GM21381 (cell line): ENCODE results near the gene CWC27.

Experiments used
- ATAC-seq: cut with Tn5 transposase; IDR thresholded peaks from one replicate; pipeline ENCODE4 v1.9.1; 2021; ENCODE audit warnings: mild to moderate bottlenecking, moderate library complexity; ENCODE audit not compliant: unreplicated experiment

Gene CWC27

DNA sequence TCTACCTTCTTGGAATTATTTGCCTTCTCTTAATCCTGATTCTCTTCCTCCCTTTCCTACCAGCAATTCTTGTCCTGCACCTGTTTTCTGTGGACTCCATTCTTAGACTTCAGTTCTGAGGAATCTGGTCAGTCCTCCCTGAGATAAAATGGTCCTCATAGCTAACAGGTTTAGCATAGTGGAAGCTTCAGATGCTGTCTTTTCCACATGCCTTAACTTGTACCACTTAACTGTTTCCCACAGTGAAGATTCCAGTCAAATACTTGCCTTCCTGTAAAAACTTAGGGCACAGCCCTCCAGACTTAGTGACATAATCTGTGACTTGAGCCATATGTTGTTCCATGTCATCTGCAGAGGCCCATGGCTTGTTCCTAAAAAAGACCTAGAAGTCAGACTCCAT, 261.3 kb downstream of the CWC27 start:
- ATAC-seq, result no peak

DNA sequence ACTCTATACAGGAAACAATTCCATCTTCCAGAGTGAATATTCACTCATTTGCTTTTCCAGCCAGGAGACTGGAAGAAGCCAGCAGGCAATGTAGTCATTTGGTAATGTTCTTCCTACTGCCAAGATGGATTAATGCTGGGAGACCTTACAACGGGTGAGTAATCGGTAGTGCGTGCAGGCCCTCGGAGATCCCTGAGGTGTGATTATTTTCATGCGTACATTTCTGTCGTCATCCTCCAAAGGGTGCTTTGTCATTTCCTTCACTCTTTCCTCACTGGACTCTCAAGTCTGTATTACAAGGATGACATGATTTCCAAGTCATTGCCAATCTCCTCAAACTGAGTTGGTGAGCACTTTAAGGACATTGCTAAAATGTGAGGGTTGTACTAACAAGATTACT, 263.5 kb downstream of the CWC27 start:
- ATAC-seq, result no peak

DNA sequence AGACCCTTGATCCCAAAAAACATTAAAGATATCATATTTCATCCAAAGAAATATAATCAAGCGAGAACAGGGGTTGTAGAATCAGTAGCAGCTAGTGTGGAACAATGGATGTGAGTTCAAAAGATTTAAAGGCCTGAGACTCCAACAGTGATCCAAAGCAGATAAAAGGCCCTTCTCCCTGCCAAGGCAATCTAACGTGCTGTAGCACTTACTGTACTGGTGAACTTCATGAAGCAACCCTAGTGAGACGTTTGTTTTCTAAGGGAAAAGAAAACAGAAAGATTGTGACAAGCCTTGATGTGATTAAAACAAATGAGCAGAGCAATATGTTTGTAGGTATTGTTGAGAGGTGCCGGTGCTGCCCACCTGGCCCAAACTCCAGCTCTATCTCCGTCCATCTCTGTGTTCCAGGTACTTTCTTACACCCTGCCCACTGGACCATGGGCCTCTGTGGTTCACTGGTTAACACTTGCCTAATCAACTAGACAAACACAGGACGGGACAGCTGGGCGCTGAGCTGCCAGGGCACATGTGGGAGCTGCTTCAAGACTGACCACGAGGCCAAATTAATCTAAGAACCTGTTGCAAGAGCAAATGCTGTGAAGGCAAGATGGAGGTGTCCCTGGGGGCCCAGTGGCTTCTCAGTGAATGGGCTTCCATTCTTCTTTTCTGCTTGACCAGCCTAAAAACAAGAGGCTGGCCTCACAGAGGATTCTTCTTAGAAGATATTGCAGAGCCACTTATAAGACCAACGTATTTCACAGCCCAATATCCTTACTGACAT, 265.5 kb downstream of the CWC27 start:
- ATAC-seq, result no peak

DNA sequence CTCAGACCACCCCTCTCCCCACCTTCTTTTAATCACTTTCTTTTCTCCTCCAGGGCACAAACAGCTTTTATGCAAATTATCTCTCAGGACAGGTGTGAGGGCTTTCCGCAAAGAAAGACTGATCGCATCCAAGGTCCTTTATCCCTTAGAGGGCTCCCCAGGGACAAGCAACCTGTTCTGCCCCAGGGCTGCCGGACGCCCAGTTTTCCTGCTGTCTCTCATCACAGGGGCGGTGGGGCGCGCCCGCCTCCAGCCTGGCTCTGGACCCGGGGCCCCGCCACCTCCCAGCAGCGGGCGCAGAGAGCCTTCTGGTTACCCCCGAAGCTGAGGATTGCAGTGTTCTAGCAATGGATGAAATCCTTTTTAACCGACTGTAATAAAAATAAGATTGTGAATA, 266.1 kb downstream of the CWC27 start:
- ATAC-seq, result no peak

DNA sequence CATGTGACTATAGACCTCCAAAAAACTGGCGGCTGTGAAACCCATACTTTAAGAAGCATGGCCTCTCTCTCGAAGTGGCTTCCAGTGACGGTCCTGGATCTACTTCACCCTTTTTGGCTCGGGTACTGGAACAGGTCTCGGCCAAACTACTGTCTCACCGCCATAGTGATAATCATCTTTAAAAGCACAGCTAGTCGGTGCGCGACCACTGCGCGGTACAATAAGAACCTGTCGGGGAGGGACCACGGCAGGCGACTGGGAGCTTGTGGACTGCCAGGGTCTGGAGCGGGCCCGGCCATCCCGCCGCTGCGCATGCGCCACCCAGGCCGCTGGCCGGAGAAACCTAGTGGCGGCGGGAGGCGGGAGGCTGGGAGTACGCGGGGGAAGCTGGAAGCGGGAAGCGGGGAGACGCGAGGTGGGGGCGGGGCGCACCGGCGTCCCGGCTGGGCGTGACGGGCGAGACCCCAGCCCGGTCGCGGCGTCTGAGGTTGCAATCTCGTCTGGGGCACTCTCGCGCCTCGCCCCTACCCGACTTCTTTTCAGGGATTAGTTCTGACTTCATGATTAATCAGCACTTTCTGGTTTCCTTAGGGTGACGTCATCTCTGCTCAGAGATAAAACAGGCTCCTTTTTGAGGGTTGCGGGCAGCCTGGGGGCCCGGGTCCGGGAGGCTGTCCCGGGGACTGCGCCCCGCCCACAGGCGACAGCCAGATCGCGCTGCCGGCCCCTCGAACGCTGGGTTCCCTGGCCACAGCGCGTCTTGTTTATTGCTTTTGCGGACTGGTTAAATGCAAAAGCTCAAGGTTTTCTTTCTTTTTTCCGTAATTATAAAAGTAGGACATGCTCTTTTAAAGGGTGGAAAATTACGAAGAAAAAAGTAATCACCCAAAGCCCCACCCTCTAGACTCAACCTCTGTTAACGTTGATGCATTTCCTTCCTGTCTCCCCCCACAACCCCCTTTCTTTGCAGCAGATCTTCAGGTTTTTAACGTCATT, 266.8 kb downstream of the CWC27 start:
- ATAC-seq, result peak; percentile 80

DNA sequence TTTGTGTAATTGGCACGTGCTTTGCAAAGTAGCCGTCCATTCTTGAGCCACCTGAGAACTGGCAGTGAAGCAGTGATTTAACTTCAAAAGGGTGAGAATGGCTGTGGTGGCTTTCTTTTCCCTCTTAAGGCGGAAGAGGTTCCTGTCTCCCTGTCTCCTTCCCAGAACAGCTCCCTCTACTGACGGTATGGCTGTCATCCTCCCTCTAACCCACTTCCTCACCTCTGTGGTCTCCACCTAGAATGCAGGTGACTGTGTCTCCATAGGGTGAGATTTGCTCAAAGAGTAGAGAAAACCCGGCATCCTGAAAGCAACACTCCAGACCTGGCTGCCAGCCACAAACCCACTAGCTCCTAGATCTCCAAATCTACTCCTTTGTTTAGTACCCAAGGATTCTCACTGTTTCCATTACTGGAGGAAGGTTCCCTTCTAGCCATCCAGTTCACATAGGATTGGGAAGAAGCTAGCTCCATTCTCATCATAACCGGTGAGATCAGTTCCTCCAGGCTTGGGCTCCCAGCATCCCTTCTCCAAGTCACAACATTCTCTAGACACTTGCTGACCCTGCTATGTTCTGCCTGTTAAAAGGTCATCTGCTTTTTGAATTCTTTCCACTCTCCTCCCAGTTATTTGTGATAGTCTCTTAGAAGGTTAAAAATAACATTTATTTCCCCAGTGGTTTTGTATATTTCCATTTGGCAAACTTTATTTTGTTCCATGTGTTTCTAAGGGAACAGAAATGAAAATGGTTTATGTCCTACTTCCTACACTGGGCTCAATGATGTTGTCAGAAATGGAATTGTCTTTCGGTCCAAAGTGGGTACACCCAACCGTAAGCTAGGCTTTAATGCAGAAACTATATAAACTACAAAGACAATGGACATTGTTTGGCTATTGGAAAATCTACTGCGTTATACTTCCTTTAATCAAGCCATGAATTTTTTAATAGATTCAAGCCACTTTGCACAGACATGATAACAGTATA, 269.4 kb downstream of the CWC27 start:
- no peak for ATAC-seq

DNA sequence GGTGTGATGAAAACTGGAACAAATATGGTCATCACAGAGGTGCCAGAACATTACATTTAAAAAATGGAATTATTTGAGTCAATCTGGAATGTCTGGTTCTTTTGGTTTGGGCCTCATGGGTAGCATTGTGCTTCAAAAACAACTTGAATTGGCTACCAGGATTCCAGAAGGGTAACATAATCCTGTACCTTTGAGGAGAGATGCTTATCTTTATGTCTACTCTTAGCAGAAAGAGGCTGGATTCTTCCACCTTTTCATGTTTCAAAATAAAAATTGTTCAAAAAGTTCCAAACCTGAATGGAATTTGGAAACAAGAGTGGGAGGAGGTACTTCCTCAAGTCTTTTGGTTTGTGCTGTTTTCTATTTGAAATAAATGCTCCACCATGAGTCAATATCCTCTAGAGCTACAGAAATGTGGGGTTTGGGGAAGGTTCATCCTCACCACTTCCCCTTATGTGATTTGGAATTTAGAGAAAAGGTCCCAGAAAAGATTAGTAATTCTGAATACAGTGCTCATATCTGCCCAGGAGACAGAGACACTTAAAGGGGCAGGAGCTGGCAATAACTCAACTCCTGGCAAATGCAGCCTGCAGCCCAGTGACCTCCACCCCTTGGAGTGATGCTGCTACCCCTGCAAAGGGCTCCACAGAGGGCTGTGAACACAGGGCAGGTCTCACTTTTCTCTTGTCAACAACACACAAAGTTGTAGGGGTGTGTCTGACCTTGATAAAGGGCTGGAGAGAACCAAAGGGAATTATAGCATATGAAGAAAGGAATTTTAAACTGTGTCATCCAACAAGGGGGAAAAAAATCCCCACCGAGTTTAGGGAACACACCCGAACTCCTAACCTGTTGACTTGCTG, 272.8 kb downstream of the CWC27 start:
- no peak for ATAC-seq

DNA sequence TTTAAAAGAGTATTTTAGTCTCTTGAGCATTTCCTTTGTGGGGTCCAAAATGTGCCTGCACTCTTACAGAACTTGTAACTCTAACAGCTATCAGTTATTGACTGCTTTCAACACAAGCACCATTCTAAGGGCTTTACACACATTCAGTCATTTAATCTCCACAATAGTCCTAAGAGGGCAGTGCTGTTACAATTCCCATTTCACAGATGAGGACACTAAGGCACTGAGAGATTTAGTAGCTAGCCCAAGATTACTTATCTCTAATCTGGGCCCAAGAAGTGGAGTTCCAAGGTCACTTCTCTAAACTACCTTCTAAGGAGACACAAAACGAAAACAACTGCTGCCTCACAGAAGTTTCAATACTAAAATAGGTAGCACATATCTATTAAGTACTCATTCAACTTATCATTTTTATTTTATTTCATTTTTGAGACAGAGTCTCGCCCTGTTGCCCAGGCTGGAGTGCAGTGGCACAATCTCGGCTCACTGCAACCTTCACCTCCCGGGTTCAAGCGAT, 275.2 kb downstream of the CWC27 start:
- ATAC-seq, result no peak

DNA sequence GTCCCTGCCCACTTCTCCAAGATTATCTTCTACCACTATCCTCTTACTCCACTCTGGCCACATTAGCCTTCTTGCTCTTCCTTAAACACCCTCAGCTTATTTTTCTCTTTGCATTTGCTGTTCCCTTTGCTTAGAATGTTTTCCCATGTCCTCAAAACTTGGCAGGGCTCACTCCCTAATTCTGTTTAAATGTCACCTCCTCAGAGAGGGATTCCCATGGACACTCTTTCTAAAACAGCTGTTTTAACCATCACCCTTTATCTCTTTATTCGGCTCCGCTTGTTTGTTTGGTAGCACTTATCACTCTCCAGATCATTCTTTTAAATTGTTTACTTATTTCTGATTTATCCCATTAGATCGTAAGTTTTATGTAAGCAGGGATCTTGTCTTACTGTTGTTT, 278.5 kb downstream of the CWC27 start:
- no peak for ATAC-seq

DNA sequence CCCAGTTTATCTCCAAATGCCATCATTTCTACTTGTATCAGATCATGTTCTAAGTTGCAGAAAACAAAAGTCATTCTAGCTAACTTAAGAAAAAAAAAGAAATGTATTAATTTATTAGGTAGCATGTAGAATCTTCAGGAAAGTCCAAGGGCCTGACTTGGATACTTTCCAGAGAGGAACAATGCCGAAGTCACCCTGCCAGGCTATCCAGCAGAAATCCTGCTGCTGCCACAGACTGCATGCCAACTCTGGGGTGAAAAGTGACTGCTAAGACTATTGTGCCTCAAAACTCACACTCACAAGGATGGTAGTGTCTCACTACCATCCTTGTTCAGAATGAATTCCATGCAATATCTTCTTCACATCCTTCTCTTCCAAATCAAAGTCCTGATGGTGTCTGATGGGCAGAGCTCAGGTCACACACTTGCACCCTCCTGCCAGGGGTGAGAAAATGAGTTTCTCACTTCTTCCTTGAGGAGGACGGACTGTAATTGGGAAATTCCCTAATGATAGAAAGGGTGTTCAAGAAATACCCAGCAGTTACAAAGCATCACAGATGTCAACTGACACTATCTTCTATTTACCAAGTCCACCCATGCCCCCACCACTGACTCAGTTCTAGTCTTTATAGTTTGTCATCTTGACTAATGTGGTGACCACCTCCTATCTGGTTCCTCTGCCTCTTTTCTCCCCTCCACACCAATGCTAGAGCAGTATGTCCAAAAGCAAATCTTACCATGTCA, 279.4 kb downstream of the CWC27 start:
- peak; percentile 34 for ATAC-seq

DNA sequence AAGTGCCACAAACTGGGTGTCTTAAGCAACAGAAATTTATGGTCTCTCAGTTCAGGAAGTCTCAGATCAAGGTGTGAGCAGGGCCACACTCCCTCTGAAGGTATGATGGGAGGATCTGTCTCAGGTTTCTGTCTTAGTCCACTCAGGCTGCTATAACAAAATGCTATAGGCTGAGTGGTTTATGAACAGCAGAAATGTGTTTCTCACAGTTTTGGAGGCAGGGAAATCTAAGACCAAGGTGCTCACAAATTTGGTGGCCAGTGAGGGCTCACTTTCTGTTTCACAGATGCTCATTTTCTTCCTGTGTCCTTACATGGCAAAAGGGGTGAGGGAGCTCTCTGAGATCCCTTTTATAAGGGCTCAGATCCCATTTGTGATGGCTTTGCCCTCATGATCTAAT, 281.4 kb downstream of the CWC27 start:
- peak; percentile 44 for ATAC-seq

DNA sequence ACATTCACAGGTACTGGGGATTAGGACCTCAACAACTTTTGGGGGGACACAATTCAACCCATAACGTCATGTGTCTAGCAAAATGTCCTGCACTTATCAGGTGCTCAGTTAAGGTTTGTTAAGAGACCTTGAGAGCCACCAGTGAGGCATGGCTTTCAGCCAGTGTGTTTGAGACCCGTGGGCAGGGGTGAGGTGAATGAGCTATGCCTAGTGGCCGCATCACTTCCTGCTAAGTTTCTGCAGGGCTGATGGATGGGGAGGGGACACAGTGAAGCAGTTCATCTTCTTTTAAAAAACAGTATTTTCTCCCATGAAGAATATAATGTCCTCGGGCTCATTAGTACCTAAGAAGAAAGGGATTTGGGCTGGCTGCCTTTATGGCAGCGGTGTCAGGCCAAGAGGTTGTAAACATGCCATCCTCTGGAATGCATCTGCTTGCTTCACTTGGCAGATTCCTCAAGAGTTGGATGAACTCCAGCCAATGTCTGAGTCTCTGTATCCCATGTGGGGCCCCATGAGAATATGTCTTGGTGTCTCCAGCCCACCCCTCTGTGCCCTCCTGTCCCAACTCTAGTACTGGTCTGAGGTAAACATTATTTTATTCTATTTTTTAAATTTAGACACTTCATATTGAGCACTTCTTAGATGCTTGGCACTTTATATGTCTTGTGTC, 282.2 kb downstream of the CWC27 start:
- ATAC-seq, result no peak

DNA sequence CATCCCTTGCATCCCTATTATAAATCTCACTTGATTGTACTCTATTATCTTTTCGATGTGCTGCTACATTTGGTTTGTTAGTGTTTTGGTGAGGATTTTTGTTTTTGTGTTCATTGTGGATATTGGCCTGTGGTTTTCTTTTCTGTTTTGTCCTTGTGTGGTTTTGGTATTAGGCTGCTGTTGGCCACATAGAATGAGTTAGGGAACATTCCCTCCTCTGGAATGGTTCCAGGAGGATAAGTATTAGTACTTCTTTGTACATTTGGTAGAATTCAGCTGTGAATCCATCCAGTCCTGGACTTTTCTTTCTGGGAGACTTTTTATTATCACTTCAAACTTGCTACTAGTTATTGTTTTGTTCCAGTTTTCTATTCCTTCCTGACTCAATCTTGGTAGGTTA, 287.2 kb downstream of the CWC27 start:
- ATAC-seq, result no peak

DNA sequence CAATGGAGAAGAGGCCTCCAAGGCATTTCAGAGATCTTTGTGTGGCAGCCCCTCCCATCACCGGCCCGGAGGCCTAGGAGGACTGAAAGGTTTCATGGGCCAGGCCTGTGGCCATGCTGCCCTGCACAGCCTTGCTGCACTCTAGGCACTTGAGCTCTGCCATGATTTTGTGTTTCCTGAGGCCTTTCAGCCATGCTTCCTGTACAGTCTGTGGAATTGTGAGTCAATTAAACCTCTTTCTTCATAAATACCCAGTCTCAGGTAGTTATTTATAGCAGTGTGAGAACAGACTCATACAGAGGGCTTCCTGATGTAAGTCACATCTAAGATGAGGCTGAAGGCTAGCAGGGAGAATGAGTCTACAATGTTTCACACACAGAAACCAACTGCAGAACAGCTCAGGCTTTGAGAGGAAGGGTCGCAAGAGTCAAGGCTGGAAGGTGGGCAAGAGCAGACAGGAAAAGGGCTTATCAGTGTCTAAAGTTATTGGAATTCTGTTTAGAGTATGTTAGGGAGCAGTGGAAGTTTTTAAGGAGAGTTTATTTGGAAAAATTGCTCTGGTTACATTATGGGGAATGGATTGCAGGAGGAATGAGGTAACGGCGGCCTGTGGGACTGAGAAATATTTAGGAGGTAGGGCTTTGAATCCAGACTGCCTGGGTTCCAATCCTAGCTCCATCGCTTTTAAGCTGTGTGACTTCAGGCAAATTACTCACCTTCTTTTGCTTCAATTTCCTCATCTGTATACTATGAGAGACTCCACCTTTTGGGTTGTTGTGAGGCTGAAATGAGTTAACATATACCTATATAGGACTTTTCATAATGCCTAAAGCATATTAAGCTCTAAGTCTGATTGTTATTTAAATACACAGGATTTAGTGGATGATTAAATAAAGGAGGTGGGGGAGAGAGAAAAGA, 291.2 kb downstream of the CWC27 start:
- ATAC-seq, result no peak

DNA sequence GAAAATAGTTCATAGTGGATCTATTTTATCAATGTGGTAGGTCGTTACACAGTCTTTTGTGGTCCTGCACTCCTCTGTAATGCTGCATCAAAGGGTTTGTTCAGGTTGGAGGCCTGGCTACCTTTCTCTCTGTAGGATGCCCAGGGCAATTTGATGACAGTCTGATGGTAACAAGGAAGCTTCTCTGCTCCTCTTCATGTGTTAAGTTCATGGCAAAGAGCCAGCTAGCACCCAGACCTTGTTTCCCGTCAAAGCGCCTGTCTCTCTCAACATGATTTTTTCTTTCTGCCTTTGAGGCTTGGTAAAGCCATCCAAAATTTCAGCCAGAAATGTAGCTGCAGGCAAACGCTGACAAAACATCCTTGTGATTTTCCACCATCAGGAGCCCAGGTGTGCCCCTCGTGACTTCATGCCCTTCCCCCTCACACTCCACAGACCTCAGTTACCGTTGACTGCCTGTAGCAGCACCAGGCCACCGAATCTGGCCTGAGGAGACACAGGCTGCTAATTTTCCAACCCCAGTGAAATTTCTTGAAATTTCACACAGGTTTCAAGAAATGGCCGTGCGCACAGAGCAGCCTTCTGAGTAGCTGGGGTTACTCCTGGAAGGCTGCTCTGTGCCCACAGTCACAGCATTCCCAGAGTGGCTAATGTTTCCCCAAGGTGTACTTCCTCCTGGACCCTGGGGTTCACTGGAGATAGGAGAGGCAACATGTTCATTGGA, 292.7 kb downstream of the CWC27 start:
- ATAC-seq, result peak; percentile 62

DNA sequence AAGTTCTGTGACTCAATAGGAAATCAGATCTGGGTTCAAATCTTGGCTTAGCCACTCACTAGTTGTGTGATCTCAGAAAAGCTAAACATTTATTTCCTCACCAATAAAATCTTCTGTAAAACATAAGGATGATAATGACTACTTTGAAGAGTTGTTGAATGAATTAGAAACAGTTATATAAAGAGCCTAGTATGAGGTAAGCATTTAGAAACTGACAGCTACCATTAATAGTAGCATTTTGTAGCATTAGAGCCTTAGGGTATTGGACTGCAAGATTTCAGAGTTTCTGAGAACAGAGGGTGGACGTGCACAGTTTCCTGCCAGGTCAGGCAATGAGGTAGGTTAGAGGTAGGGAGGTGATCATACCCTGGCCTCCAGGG, 293.2 kb downstream of the CWC27 start:
- peak; percentile 21 for ATAC-seq
